Peyer's patch (tissue), 4 donors: ENCODE results near the gene ZNF714. TPM values are rescaled to one million over a fixed set of nuclear protein-coding genes. Genes with fewer than 3 reads are reported as not detected.

Experiments used
- DNase-seq, 3 donors: peaks; one replicate each; pipeline ENCODE4 v3.0.0-alpha.2; 2017 to 2019
- H3K27ac ChIP-seq, 4 donors: fragments of 200-600 bp; sonication (generic); one replicate each; pipeline ENCODE4 v1.5.1; 2016 to 2019
- H3K27me3 ChIP-seq, 2 donors: fragments of 200-600 bp; sonication (generic); one replicate each; pipeline ENCODE4 v1.5.1; 2019
- H3K36me3 ChIP-seq, 3 donors: fragments of 200-600 bp; sonication (generic); one replicate each; pipeline ENCODE4 v1.5.1; 2016 to 2019
- H3K4me1 ChIP-seq, 4 donors: fragments of 200-600 bp; sonication (generic); one replicate each; pipeline ENCODE4 v1.5.1; 2016 to 2019
- H3K4me3 ChIP-seq, 4 donors: fragments of 200-600 bp; sonication (generic); 1 replicate in 3 of 4; 2 replicates in 1 of 4; pipeline ENCODE4 v1.5.1; 2016 to 2019; ENCODE audit warnings: mild to moderate bottlenecking in 1 of 4
- H3K9me3 ChIP-seq, 4 donors: fragments of 200-600 bp; sonication (generic); one replicate each; pipeline ENCODE4 v1.5.1; 2016 to 2019; ENCODE audit warnings: mild to moderate bottlenecking in 1 of 4
- CTCF ChIP-seq, 6 experiments: fragments of 450-650 bp in 4 of 6; fragments of 200-600 bp in 2 of 6; sonication (generic) in 1 of 6; IDR thresholded peaks; one replicate each; pipeline ENCODE4 v1.5.1; 2017 to 2019; ENCODE audit warnings: antibody characterized with exemption in 6 of 6, mild to moderate bottlenecking in 3 of 6, moderate library complexity in 1 of 6
- POLR2A ChIP-seq, 2 donors: fragments of 450-650 bp; IDR thresholded peaks; one replicate each; pipeline ENCODE4 v1.5.1; 2017; ENCODE audit warnings: antibody characterized with exemption in 2 of 2, mild to moderate bottlenecking in 2 of 2, moderate library complexity in 2 of 2
- total RNA-seq, 4 donors: library from RNA; depleted of rRNA; stranded (reverse); fragments of >200 nt; gene quantifications; one replicate each; pipeline ENCODE4 v1.1.0, GENCODE V29; 2016

ZNF714 gene
- total RNA-seq, 4 donors from 2014 or later: 7.8 to 16.5 (median 11.4) TPM

- no peak for DNase-seq
- Histone ChIP-seq H3K27ac (no peak overlapping the region), H3K4me1 (no peaks in the 10 kb centered on the region), H3K36me3 (peaks cover 0 to 37% (median 3%) of the 10 kb centered on the region in 3 donors), H3K4me3 (no peak overlapping the region), H3K27me3 (no peaks in the 10 kb centered on the region), H3K9me3 (peaks cover 0 to 33% (median 2%) of the 10 kb centered on the region in 4 donors)
- TF ChIP-seq CTCF (IDR thresholded peaks at IDR 0.05): no peak
- no peak for TF ChIP-seq POLR2A (IDR thresholded peaks at IDR 0.05)
Measured at GRCh38 chr19:21117041-21117907, 35.3 kb downstream of the ZNF714 start.

- no peaks in the 10 kb centered on the region for H3K36me3 ChIP-seq
- H3K27me3 ChIP-seq: no peaks in the 10 kb centered on the region
- H3K9me3 ChIP-seq: no peaks in the 10 kb centered on the region
- TF ChIP-seq CTCF (IDR thresholded peaks at IDR 0.05) (no peak), POLR2A (IDR thresholded peaks at IDR 0.05) (no peak)
- no peaks in the 10 kb centered on the region for H3K4me1 ChIP-seq
- no peak overlapping the region for H3K27ac ChIP-seq
- no peak for DNase-seq
- H3K4me3 ChIP-seq: no peak overlapping the region
Measured at GRCh38 chr19:21126078-21126477, 44.1 kb downstream of the ZNF714 start.

GRCh38 chr19:21127001-21127400, 45.0 kb downstream of the ZNF714 start:
- H3K9me3 ChIP-seq: no peaks in the 10 kb centered on the region
- H3K27me3 ChIP-seq: no peaks in the 10 kb centered on the region
- TF ChIP-seq CTCF (IDR thresholded peaks at IDR 0.05) (no peak), POLR2A (IDR thresholded peaks at IDR 0.05) (no peak)
- H3K36me3 ChIP-seq: no peaks in the 10 kb centered on the region
- H3K4me3 ChIP-seq: no peak overlapping the region
- no peak overlapping the region for H3K27ac ChIP-seq
- no peak for DNase-seq
- H3K4me1 ChIP-seq: no peaks in the 10 kb centered on the region

- Histone ChIP-seq H3K4me1 (no peaks in the 10 kb centered on the region), H3K27ac (no peak overlapping the region), H3K4me3 (no peak overlapping the region), H3K27me3 (no peaks in the 10 kb centered on the region), H3K36me3 (no peaks in the 10 kb centered on the region), H3K9me3 (no peaks in the 10 kb centered on the region)
- DNase-seq: no peak
- no peak for TF ChIP-seq POLR2A (IDR thresholded peaks at IDR 0.05)
- no peak for TF ChIP-seq CTCF (IDR thresholded peaks at IDR 0.05)
Measured at GRCh38 chr19:21127898-21128297, 45.9 kb downstream of the ZNF714 start.

- H3K27ac ChIP-seq: no peak overlapping the region
- H3K36me3 ChIP-seq: no peaks in the 10 kb centered on the region
- no peaks in the 10 kb centered on the region for H3K9me3 ChIP-seq
- no peaks in the 10 kb centered on the region for H3K27me3 ChIP-seq
- H3K4me1 ChIP-seq: no peaks in the 10 kb centered on the region
- H3K4me3 ChIP-seq: no peak overlapping the region
- no peak for DNase-seq
- TF ChIP-seq POLR2A (IDR thresholded peaks at IDR 0.05): no peak
- no peak for TF ChIP-seq CTCF (IDR thresholded peaks at IDR 0.05)
Measured at GRCh38 chr19:21128901-21129698, 47.1 kb downstream of the ZNF714 start.
